GM19023 (cell line): ENCODE measurements around the gene UBXN7.
"Not testable (repeated sequence)": the region's sequence is repeated elsewhere in the genome, so short reads cannot be mapped to it uniquely, and the experiment has no call there.

Source experiments
- ATAC-seq: cut with Tn5 transposase; IDR thresholded peaks from one replicate; pipeline ENCODE4 v1.9.1; 2021; ENCODE audit warnings: mild to moderate bottlenecking, moderate library complexity; ENCODE audit not compliant: unreplicated experiment

UBXN7 gene, protein sequence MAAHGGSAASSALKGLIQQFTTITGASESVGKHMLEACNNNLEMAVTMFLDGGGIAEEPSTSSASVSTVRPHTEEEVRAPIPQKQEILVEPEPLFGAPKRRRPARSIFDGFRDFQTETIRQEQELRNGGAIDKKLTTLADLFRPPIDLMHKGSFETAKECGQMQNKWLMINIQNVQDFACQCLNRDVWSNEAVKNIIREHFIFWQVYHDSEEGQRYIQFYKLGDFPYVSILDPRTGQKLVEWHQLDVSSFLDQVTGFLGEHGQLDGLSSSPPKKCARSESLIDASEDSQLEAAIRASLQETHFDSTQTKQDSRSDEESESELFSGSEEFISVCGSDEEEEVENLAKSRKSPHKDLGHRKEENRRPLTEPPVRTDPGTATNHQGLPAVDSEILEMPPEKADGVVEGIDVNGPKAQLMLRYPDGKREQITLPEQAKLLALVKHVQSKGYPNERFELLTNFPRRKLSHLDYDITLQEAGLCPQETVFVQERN

DNA sequence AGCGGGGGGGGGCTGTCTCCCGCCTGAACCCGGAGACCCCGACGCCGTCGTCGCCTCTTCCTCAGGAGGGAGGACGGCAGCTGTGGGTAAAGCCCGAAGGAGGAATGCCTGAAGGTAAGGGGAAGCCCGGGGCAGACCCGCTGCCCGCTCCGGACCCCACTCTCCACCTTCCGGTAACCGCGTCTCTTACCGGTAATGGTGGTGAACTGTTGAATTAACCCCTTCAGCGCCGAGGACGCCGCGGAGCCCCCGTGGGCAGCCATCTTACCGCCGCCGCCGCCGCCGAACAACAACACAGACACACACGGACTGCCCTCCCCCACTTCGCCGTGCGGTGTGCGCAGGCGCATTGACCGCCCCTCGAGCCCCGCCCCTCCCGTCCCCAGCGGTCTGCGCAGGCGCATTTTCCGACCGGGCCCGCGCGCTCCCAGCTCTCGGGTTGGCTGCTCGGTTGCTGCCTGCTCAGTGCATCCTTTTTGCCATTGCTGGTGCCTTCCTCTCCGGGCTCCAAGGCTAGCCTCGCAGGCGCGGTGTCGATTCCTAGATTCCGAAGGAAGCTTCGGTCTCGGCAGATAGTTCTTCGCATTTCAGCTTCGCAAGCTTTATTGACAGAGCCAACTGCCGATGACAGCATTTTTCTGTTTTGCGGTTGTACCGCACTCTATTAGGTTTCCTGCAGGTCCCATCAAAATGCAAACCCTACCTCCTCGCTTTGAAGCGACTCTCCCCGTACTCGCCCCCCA, at the start of gene UBXN7:
Gene UBXN7, minus strand, starts transcription at position 291 of the 743 bp plus-strand sequence. Its CDS starts 28 bp downstream, at position 263.
- ATAC-seq, result peak; percentile 86

DNA sequence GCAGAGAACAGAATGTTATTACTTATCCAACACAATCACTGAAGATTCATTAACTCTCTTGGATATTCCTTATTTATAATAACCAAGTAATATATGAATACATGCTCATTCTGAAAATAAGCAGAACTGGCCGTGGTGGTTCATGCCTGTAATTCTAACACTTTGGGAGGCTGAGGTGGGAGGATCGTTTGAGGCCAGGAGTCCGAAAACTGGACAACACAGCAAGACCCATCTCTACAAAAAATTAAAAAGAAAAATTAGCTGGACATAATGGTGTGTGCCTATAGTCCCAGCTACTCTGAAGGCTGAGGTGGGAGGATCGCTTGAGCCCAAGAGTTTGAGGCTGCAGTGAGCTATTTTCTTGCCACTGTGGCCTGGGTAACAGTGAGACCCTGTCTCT, 45.5 kb upstream of the UBXN7 start:
- no peak for ATAC-seq

DNA sequence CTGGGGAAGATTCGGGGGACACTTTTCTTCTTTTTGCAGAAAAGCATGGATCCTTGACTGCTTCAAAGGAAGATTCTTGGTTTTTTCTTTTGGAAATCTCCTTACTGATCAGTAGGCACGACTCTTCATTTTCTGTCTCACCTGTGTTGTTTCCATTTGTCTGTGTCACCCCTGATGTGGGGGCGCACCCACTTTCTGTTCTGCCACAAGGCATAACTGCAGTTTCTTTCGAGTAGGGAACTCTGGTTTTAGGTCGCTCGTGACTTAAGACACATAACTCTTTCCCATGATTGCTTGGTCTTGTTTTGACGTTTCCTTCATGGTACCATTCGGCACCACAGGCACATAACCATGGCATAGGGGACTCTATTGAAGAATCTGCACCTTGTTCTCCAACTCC, 40.1 kb upstream of the UBXN7 start:
- no peak for ATAC-seq

DNA sequence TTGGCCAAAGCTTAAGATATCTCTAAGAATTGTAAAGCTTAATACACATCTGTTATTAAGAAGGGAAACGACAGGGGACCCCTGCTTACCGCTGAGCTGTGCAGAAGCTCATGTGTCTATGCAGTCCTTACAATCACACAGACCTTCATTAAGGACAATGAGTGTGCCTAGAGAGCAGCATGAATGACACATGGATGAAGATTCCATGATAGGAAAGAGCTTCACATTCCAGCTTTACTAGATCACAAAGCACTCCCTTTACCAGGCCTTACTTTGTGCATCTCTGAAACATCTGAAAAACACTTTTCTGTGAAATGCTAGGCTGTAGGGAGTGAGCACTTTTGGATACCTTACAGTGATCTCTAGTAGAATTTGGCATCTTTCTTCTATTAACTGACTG, 39.3 kb upstream of the UBXN7 start:
- ATAC-seq, result no peak

DNA sequence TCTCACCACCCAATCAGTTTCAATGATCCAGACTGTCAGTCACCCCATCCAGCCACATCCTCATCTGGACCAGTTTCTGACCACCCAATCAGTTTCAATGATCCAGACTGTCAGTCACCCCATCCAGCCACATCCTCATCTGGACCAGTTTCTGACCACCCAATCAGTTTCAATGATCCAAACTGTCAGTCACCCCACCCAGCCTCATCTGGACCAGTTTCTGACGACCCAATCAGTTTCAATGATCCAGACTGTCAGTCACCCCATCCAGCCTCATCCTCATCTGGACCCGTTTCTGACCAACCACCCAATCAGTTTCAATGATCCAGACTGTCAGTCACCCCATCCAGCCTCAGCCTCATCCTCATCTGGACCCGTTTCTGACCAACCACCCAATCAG, 38.0 kb upstream of the UBXN7 start:
- not testable (repeated sequence) for ATAC-seq

DNA sequence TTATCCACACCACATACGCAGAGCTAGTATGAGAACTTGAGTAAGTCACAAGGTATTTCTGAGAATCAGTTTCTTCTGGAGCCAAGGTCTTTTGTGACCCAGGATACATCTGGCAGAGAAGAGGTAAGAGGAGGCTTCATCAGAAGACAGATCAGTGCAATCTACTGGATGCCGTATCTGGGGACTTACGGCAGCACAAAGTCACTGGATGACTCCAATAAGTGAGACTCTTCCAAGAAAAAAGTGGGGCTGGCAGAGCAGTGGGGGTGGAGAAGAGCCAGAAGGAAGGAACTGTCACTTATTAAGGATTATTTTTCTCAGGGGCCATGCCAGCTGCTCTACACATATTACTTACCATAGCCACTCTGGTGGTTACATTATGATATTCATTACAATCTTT, 31.6 kb upstream of the UBXN7 start:
- ATAC-seq, result no peak

DNA sequence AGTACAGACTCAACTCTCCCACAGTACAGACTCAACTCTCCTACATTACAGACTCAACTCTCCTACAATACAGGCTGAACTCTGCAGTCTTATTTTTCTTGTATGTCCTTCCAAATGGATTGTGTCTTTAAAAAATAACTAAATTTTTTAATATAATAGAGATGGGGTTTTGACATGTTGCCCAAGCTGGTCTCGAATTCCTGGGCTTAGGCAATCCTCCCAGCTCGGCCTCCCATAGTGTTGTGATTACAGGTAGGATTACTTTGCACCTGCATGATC, 31.2 kb upstream of the UBXN7 start:
- no peak for ATAC-seq

DNA sequence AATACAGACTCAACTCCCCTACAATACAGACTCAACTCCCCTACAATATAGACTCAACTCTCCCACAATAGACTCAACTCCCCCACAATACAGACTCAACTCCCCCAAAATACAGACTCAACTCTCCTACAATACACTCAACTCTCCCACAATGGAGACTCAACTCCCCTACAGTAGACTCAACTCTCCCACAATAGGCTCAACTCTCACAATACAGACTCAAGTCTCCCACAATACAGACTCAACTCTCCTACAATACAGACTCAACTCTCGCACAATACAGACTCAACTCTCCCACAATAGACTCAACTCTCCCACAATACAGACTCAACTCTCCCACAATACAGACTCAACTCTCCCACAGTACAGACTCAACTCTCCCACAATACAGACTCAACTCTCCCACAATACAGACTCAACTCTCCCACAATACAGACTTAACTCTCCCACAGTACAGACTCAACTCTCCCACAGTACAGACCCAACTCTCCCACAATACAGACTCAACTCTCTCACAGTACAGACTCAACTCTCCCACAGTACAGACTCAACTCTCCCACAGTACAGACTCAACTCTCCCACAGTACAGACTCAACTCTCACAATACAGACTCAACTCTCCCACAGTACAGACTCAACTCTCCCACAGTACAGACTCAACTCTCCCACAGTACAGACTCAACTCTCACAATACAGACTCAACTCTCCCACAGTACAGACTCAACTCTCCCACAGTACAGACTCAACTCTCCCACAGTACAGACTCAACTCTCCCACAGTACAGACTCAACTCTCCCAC, 30.7 kb upstream of the UBXN7 start:
- ATAC-seq, result not testable (repeated sequence)

DNA sequence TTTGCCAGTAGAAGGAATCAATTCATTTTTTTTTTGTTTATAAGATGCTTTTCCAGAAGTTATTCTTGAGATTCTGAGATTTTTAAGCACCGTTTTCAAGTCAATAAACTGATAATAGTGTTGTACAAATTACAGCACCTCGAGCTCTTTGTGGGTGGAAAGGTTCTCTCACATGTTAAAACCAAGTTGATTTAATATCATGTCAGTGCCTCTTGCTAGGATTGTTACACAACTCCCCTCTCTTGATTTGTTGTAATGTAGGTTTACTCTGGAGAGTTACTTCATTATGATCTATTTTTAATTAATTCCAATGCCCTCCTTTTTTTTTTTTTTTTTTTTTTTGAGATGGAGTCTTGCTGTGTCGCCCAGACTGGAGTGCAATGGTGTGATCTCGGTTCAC, 25.8 kb upstream of the UBXN7 start:
- no peak for ATAC-seq

DNA sequence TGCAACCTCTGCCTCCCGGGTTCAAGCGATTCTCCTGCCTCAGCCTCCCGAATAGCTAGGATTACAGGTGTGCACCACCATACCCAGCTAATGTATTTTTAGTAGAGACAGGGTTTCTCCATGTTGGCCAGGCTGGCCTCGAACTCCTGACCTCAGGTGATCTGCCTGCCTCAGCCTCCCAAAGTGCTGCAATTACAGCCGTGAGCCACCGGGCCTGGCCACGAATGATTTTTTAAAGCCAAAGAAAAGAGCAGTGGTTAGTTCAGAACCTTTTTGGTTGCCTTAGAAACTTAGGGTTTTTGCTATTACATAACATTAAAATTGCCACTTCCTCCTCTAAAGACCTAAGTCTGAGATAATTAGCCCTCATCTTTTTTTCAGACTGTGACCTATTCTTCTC, 25.2 kb upstream of the UBXN7 start:
- ATAC-seq, result not testable (repeated sequence)

DNA sequence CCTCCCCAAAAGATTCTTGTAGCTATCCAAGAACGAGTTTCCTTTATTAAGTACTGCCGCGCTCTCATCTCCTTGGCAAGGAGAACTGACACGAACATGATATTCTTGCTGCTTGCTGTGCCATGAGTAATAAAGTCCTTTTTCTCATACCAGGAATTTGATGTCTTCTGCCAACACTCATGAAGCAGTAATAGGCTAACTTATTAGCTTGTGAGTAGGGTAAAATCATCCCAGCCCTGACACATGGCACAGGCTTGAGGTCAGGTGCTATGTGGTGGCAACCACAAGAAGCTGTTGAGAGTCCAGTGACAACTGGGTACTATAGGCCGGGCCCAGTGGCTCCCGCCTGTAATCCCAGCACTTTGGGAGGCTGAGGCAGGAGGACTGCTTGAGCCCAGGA, 22.7 kb upstream of the UBXN7 start:
- no peak for ATAC-seq

DNA sequence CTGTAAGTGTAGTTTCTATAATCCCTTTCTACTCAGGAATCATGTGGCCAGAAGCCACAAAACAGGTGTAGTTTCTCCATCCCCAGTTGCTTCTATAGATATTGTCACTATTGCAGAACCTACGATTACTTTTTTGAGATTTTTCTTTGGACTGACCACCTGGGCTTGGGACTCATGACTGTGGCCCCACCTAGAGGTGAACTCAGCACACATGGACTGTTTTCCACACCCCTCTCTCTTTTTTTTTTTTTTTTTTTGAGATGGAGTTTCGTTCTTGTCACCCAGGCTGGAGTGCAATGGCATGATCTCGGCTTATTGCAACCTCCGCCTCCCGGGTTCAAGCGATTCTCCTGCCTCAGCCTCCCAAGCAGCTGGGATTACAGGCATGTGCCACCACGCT, 13.2 kb upstream of the UBXN7 start:
- not testable (repeated sequence) for ATAC-seq

DNA sequence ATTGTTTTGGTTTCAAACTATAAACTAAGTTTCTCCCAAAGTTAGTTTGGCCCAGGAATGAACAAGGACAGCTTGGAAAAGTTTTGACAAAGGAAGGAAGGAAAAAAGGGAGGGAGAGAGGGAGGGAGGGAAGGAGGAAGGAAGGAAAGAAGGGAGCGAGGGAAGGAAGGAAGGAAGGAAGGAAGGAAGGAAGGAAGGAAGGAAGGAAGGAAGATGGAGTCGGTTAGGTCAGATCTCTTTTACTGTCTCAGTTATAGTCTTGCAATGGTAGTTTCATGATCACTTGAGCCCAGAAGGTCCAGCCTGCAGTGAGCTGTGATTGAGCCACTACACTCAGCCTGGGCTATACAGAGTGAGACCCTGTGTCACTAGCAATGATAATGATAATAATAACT, 12.3 kb upstream of the UBXN7 start:
- no peak for ATAC-seq

DNA sequence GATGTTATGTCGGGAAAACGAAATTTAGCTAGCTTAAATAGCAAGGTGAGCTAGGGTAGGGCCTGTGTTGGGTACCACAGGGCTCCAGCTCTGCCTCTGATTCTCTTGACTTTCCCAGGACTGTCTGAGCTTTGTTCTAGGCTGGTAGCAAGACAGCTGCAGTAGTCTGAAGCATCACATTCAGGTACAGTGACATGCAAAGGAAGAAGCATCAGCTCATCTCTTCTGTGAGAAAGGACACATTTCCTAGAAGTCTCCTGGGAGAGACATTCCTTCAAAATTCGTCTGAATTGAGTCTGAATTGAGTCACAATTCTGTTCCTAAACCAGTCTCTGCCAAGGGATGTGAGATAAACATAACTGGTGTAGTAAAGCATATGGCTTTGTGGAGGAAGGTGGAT, 8.5 kb upstream of the UBXN7 start:
- peak; percentile 30 for ATAC-seq

DNA sequence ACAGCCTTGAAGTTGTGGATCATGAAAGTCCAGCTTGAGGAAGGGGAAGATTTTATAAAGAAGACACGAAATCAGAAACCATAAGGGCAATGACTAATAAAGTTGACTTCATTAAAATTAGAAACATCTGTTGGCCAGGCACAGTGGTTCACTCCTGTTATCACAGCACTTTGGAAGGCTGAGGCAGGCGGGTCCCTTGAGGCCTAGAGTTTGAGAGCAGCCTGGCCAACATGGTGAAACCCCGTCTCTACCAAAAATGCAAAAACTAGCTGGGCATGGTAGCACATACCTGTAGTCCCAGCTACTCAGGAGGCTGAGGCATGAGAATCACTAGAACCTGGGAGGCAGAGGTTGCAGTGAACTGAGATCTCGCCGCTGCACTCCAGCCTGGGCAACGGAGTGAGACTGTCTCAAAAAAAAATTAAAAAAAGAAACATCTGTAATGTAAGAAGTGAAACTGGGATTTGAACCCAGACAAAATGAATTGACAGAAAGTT, 7.9 kb upstream of the UBXN7 start:
- ATAC-seq, result peak; percentile 71

DNA sequence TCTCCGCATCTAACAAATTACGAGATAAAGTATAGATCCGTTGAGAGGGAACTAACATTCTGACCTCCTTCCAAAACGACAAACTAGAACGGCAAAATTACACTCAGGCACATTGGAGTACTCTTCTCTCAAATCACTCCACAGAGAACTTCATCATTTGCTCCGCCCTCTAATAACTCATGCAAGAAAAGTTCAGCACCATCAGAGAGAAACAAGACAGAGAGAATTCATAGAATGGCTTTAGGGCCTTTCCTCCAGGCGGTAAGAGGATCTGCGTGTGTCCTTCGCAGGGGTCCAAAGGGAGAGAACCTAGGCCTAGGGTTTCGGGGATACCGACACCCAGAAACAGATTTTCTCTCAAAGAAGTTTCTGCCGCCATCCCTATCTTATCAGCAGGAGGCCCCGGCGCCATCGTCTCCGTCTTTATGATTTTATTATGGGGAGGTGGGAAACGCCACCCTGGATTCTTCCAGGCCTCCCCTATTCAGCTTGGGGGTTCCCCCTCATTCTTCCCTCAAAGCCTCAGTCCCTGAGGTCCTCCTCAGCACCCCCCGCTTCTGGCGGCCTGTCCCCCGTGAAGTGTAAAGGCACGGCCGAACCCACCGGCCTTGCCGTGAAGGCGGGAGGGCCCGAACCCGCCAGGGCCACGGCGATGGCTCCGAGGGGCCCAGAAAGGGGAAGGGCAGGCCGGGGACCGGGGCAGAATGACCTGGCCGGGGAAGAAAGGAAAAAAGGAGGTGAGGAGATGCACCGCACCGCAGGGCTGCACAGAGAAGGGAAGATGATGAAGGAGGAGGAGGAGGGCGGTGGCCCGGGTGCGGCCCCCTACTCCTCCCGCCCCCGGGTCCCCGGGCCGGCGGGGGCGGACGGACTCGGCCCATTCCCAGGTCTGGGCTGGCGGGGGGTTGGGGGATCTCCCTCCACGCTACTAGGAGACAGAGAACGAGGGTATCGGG, 768 bp downstream of the UBXN7 start:
- ATAC-seq, result peak; percentile 30

DNA sequence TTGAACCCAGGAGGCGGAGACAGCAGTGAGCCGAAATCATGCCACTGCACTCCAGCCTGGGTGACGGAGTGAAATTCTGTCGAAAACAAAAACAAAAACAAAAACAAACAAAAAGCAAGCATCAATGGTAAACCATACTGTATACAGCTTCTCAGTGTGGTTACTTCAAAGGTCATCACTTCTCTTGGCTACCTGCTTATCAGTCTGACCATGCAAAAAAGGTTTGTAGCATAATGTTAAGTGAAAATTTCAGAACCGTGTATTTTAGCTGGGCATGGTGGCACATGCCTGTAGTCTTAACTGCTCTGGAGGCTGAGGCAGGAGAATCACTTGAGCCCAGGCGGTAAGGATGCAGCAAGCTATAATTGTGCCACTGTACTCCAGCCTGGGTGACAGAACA, 4.2 kb downstream of the UBXN7 start:
- ATAC-seq, result no peak

DNA sequence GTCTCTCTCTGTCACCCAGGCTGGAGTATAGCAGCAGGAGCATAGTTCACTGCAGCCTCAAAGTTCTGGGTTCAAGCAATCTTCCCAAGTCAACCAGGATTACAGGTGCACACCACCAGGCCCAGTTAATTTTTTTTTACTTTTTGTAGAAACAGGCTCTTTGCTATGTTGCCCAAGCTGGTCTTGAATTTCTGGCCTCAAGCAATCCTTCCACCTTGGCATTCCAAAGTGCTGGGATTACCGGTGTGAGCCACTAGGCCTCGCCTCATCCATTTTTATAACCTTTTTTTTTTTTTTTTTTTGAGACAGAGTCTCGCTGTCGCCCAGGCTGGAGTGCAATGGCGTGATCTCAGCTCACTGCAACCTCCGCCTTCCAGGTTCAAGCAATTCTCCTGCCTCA, 7.8 kb downstream of the UBXN7 start:
- not testable (repeated sequence) for ATAC-seq

DNA sequence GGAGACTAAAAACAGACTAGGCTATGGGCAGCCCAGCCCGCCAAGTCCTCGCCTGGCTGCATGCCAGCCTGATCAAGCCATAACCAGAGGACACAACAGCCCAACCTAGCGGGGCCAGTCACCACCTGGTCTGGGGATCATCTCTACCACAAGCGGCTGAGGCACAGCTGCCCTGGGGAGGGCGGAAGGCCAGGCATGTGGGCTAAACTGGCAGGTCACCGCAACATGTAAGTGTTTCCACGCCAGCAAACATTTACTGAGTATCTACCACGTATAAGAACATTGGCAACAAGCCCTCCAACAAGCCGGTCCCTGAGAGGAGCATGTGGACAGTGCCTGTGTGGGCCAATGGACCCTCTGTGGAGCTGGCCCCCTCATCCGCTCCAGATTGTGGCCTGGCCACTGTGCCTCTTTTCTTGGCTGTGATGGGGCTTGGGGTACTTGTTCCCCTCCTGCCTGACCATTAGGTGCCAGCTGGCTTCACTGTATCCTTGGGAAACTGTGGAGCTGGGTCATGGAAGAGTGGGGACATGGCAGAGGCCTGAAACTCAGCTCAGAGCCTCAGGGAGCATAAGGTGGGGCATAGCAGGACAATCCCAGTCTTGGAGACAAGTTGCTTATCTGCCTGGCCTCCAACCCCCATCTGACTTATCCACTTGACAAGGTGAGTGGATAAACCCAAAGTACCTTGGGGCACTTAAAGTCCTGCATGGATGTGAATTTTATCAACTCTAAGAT, 9.0 kb downstream of the UBXN7 start:
- ATAC-seq, result no peak

DNA sequence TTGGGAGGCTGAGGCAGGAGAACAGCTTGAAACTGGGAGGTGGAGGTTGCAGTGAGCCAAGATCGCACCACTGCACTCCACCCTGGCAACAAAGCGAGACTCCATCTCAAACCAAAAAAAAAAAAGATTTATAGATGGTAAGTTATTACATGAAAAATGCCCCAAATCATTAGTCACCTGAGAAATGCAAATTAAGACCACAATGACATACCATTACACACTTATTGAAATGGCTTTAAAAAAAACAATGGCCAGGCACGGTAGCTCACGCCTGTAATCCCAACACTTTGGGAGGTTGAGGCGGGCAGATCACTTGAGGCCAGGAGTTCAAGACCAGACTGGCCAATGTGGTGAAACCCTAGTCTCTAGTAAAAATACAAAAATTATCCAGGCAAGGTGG, 10.6 kb downstream of the UBXN7 start:
- not testable (repeated sequence) for ATAC-seq
